ENCODE results near the gene UMPS. TPM values are rescaled to one million over a fixed set of nuclear protein-coding genes. Genes with fewer than 3 reads are reported as not detected.

Gene UMPS
- total and polyA plus RNA-seq, 2 experiments from 2014 or later: 44.1 to 48.8 TPM

DNA sequence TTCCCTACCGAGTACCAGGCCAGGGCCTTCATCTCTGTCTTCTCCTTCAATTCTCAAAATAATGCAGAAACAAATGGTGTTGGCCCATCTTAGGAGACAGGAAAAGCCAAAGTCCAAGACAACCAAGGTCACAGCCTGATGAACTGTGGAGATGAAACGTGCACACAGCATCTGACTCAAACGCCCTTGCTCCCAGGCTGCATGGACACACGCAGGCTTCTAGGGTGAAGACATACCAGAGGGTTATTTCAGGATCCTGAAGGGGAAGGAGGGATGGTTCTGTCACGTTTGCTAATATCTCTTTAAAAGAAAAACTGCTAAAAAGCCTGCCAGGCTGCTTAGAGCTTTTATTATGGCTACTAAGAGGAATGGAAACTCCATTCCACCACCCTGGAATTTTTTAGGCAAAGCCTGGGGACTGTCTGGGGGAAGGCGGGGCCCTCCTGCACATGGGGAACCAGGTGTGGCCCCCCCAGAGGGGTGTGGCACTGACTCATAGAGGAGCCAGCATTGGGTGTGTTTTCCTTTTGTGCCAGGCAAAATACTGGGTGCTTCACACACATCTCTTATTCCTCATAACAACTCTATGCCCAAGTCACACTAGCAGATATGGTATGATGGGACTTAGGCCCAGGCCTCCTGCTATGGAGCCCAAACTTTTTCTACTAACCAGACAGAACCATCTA is 62.9 kb downstream of the UMPS start (continued):
- TF ChIP-seq, protein P1, sequence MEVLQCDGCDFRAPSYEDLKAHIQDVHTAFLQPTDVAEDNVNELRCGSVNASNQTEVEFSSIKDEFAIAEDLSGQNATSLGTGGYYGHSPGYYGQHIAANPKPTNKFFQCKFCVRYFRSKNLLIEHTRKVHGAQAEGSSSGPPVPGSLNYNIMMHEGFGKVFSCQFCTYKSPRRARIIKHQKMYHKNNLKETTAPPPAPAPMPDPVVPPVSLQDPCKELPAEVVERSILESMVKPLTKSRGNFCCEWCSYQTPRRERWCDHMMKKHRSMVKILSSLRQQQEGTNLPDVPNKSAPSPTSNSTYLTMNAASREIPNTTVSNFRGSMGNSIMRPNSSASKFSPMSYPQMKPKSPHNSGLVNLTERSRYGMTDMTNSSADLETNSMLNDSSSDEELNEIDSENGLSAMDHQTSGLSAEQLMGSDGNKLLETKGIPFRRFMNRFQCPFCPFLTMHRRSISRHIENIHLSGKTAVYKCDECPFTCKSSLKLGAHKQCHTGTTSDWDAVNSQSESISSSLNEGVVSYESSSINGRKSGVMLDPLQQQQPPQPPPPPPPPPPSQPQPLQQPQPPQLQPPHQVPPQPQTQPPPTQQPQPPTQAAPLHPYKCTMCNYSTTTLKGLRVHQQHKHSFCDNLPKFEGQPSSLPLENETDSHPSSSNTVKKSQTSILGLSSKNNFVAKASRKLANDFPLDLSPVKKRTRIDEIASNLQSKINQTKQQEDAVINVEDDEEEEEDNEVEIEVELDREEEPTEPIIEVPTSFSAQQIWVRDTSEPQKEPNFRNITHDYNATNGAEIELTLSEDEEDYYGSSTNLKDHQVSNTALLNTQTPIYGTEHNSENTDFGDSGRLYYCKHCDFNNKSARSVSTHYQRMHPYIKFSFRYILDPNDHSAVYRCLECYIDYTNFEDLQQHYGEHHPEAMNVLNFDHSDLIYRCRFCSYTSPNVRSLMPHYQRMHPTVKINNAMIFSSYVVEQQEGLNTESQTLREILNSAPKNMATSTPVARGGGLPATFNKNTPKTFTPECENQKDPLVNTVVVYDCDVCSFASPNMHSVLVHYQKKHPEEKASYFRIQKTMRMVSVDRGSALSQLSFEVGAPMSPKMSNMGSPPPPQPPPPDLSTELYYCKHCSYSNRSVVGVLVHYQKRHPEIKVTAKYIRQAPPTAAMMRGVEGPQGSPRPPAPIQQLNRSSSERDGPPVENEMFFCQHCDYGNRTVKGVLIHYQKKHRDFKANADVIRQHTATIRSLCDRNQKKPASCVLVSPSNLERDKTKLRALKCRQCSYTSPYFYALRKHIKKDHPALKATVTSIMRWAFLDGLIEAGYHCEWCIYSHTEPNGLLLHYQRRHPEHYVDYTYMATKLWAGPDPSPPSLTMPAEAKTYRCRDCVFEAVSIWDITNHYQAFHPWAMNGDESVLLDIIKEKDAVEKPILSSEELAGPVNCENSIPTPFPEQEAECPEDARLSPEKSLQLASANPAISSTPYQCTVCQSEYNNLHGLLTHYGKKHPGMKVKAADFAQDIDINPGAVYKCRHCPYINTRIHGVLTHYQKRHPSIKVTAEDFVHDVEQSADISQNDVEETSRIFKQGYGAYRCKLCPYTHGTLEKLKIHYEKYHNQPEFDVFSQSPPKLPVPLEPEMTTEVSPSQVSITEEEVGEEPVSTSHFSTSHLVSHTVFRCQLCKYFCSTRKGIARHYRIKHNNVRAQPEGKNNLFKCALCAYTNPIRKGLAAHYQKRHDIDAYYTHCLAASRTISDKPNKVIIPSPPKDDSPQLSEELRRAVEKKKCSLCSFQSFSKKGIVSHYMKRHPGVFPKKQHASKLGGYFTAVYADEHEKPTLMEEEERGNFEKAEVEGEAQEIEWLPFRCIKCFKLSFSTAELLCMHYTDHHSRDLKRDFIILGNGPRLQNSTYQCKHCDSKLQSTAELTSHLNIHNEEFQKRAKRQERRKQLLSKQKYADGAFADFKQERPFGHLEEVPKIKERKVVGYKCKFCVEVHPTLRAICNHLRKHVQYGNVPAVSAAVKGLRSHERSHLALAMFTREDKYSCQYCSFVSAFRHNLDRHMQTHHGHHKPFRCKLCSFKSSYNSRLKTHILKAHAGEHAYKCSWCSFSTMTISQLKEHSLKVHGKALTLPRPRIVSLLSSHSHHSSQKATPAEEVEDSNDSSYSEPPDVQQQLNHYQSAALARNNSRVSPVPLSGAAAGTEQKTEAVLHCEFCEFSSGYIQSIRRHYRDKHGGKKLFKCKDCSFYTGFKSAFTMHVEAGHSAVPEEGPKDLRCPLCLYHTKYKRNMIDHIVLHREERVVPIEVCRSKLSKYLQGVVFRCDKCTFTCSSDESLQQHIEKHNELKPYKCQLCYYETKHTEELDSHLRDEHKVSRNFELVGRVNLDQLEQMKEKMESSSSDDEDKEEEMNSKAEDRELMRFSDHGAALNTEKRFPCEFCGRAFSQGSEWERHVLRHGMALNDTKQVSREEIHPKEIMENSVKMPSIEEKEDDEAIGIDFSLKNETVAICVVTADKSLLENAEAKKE (CRISPR knock-in tag; IDR thresholded peaks at IDR 0.05): no peak
- TF ChIP-seq NANOG (IDR thresholded peaks at IDR 0.05; ENCODE audit: borderline replicate concordance) (no peak), EZH2phosphoT487 (IDR thresholded peaks at IDR 0.05; ENCODE audit: unreplicated experiment) (no peak), JUNB (IDR thresholded peaks at IDR 0.05; ENCODE audit: unreplicated experiment) (no peak)

DNA sequence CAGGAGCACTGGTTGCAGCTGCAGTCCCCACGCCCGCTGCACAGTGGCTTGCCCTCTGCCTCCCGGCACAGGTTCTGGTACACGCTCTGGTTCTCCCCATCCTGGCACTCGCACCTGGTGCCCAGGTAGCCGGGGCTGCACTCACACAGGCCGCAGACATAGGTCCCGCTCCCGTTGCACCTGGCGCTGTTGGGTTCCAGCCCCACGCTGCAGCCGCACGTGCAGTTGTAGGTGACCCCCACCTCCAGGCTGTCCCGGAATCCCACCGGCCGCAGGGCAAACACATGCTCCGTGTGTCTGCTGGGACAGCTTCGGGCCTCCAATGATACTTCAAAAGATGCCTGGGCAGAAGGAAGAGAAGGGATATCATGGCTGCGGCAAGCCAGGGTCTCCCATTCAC is 66.2 kb downstream of the UMPS start:
- Histone ChIP-seq H3K27me3 (ENCODE audit: insufficient read depth) (no peaks in the 10 kb centered on the region), H3K4me3 (no peak overlapping the region), H3K4me2 (no peak overlapping the region), H3F3A (replicated peaks; ENCODE audit: low read depth) (0 out of 2 replicates have a peak, but pooled peaks cover 4% of the 10 kb centered on the region), H3K9me2 (ENCODE audit: insufficient read depth) (no peaks in the 10 kb centered on the region), H3K36me3 (ENCODE audit: insufficient read depth) (peaks cover 10% of the 10 kb centered on the region), H3K79me2 (replicated peaks; ENCODE audit: insufficient read depth) (peaks cover 18% of the 10 kb centered on the region), H4K20me1 (replicated peaks; ENCODE audit: insufficient read depth) (peaks cover 7% of the 10 kb centered on the region; the same call in 1 of the 2 replicates), H2AFZ (no peak overlapping the region), H3K4me1 (ENCODE audit: insufficient read depth) (0 out of 2 replicates have a peak, but pooled peaks cover 3% of the 10 kb centered on the region), H3K27ac (ENCODE audit: low read depth) (no peak overlapping the region)
- Mint-ChIP-seq H3K27me3 (ENCODE audit: insufficient read depth, low read depth, poor library complexity) (peaks cover 10% of the 10 kb centered on the region), H3K4me3 (no peak overlapping the region), H3K36me3 (ENCODE audit: low read depth) (peaks cover 59% of the 10 kb centered on the region), H3K9me3 (no peaks in the 10 kb centered on the region), H3K4me1 (peaks cover 9% of the 10 kb centered on the region), H3K27ac (no peak overlapping the region)
- no peak for ATAC-seq
- DNase-seq (ENCODE audit: low spot score): no peak
- no peak for TF ChIP-seq EZH2phosphoT487 (IDR thresholded peaks at IDR 0.05; ENCODE audit: unreplicated experiment)
- TF ChIP-seq, protein P2, sequence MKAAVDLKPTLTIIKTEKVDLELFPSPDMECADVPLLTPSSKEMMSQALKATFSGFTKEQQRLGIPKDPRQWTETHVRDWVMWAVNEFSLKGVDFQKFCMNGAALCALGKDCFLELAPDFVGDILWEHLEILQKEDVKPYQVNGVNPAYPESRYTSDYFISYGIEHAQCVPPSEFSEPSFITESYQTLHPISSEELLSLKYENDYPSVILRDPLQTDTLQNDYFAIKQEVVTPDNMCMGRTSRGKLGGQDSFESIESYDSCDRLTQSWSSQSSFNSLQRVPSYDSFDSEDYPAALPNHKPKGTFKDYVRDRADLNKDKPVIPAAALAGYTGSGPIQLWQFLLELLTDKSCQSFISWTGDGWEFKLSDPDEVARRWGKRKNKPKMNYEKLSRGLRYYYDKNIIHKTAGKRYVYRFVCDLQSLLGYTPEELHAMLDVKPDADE (IDR thresholded peaks at IDR 0.05): no peak
- no peak for TF ChIP-seq CREB1 (CRISPR knock-in tag; IDR thresholded peaks at IDR 0.05; ENCODE audit: low read depth)
- TF ChIP-seq NANOG (IDR thresholded peaks at IDR 0.05; ENCODE audit: borderline replicate concordance): no peak
- TF ChIP-seq JUNB (IDR thresholded peaks at IDR 0.05; ENCODE audit: unreplicated experiment): no peak
- no peak for TF ChIP-seq ZNF331 (CRISPR knock-in tag; IDR thresholded peaks at IDR 0.05; ENCODE audit: low read depth)
- no peak for TF ChIP-seq ZNF114 (CRISPR knock-in tag; IDR thresholded peaks at IDR 0.05)

Data from GM23338 (cell line).